Jurkat, Clone E6-1 (cell line): ENCODE data around the gene NAB1.
A peak's percentile ranks its signal among the peaks of the same experiment; 100 is the strongest.

Experiments used
- DNase-seq: peaks from one replicate; pipeline ENCODE4 v3.0.0-alpha.2; 2011; ENCODE audit warnings: low read depth, low spot score
- H3K4me3 ChIP-seq: 2 replicates; pipeline ENCODE4 v1.5.1; 2011; ENCODE audit warnings: mild to moderate bottlenecking, low read length, control low read depth, moderate library complexity

Gene NAB1

DNA sequence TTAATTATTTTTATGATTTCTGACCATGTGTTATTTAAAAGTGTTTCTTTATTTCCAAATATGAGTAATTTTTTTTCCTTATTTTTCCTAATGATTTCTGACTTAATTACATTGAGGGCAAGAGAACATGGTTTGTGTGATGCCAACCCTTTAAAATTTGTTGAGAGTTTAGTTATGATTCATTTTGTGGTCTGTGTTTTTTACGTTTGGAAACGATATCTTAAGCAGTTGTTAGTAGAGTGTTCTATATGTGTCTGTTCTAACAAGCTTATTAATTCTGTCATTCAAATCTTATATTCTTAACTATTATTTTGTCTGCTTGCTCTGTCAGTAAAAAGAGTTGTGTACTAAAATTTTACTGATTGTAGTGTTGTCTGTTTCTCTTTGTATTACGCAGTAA lies 15.0 kb downstream of the NAB1 start:
- DNase-seq: no peak
- H3K4me3 ChIP-seq: no peak overlapping the region

DNA sequence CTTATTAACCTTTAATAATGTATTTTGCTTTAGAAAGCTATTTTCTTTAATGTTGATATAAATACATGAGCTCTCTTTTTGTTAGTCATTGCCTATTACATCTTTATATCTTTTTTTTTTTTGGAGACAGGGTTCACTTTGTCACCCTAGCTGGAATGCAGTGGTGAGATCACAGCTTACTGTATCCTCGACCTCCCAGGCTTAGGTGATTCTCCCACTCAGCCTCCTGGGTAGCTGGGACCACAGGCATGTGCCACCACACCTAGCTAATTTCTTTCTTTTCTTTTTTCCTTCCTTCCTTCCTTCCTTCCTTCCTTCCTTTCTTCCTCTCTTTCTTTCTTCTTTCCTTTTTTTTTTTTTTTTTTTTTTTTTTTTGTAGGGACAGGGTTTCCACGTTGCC lies 15.4 kb downstream of the NAB1 start:
- H3K4me3 ChIP-seq: no peak overlapping the region
- DNase-seq: no peak

DNA sequence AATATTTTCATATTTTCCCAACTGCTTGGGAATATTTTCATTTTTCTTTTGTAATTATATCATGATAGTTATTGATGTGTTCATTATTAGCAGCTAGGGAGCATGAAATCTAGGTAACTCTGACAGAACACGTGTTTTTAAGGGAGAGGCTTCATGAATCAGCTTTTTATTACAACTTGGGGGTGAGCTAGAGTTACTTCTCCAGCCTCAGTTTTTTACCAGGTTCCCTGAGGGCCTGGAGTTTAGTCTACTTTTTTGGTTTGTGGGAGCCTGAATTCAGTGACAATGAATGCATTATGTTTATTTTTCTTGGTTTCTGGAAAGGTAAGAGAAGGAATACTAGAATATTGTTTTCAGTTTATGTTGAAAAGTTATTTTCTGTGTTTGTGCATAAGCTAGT lies 18.0 kb downstream of the NAB1 start:
- DNase-seq: no peak
- H3K4me3 ChIP-seq: no peak overlapping the region

DNA sequence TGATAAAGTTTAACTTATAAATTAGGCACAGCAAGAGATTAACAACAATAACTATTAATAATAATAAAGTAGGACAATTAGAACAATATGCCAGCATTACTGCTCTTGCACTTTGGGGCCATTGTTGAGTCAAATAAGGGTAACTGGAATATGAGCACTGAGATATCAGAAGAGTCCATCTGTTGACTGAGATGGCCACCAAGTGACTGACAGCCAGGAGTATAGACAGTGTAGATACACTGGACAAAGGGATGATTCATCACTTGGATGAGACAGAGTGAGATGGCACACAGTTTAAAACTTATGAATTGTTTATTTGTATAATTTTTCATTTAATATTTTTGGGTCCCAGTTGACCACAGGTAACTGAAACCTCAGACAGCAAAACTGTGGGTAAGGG lies 20.0 kb downstream of the NAB1 start:
- no peak overlapping the region for H3K4me3 ChIP-seq
- DNase-seq: no peak

DNA sequence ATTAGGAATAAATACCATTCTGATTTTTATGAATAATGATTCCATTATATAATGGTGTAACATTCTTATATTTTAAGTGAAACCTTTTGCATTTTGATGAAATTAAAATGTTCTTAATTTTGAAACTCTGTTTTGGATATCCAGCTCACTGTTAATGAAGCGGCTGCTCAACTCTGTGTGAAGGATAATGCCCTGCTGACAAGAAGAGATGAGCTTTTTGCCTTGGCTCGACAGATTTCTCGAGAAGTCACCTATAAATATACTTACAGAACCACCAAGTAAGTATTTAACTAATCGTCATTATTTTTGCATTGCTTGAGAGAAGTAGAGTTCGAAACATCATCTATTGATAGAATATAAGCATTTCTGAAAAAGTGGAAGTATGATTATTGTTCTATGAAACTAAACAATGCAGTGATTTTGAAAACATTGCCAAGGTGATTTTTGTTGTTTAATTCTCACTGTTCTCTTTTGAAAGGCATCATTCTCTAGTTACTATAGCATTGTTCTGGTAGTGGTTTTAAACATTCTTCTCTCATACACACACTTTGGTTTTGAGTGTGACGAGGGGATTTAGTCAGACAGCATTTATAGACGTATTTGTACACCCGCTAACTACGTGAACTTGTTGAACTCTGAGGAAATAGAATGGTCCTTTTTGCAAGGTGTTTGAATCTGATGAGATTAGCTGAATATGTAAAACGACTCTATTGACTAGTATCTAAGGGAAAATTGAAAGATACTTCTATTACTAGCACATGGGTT lies 21.5 kb downstream of the NAB1 start:
- DNase-seq: no peak
- no peak overlapping the region for H3K4me3 ChIP-seq

DNA sequence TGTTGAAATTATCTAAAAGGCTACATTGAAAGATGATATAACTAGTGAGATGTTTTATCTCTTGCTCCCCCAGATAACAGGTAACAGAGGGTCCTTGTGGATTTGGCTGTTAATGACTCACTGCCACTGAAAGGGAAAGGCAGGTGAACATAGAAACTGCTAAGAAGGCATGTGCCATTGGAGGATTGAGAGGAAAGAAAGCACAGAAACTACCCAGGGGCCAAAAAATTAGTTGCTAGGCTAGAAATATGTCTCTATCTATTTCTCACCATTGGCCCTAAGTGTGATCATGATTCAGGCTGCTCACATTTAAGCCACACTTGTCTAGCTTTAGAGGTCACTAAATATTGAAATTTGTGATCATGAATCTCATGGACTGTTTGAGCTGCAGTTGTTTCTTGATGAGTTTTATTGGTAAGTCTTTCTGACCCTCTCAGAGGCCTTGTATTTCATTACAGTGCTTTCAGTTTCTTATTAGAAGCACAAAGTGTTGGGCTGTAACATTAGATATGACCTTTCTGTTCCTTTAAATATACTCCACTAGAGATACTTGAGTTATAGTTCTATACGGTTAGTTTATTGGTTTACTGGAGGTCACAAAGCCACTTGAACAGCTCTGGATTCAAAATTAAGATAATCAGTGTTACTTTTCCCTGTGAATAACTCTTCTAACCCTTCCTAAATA lies 26.2 kb downstream of the NAB1 start:
- DNase-seq: no peak
- H3K4me3 ChIP-seq: no peak overlapping the region

DNA sequence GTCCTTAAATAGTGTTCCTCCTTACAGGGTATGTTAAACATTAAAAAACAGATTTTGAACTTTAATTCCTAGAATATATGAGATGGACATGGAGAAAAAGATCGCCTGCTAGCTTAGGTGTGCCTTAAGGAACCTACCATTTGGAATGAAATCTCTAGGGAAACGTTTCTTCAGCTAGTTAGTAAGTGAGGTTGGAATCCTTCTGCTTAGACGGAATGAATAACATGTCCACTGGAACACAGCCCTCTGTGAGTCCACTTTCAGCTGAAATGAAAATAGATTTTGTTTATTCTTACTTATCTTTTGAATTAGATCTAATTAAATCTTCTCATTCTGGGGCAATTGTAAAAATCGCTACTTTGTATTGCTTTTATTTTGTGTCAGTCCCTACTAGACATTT lies 28.4 kb downstream of the NAB1 start:
- DNase-seq: no peak

DNA sequence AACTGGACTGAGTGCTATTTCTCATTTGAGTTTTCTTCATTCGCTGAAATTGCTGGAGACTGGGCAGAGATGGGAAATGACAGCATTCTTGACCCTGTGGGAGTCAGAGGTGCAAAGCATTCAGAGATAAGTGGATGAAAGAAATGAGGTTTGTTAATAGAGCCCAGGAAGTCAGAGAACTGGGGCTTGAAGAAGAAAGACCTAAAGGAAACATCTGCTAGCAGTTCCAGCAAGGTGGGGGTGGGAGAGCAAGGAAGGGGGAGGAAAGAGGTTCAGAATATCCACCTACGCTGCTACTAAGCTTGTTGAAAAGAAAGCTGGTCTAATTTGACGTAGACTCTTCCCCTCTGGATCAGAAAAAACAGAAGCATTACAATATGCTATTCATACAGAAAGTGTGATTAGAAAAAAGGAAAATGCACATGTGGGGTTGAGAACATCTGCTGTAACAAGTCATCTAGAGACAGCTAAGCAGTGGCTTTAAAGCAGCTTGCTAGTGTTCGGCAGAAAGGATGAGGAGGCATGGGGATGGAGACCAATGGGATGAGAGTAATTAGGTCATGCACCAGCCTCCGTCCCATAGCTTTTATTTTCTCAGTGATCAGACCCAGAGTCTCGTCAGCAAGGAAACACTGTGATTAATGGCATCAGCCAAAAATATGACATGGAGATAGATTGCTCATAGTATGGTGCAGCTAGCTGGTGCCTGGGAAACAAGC lies 29.7 kb downstream of the NAB1 start:
- DNase-seq: peak; percentile 59
- no peak overlapping the region for H3K4me3 ChIP-seq

More for the DNA sequence above, 28.4 kb downstream of the NAB1 start:
- H3K4me3 ChIP-seq: no peak overlapping the region

DNA sequence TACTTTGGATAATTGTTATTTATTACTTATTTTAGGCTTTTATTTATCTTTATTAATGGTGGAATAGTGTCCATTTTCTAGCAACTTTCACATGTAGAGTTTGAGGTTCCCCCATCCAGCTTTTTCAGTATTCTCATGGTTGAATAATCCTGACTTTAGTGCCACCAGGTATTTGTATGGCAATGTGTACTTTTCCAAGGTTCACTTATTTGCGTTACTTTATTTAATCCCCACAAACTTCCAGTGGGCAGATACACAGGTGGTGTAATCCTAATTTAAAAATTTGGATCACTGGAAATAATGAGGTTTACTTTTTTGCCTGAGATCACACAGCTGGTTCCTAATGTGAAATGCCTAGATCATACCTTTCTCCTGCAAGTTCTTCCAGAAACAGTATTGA lies 30.5 kb downstream of the NAB1 start:
- no peak for DNase-seq
- no peak overlapping the region for H3K4me3 ChIP-seq

DNA sequence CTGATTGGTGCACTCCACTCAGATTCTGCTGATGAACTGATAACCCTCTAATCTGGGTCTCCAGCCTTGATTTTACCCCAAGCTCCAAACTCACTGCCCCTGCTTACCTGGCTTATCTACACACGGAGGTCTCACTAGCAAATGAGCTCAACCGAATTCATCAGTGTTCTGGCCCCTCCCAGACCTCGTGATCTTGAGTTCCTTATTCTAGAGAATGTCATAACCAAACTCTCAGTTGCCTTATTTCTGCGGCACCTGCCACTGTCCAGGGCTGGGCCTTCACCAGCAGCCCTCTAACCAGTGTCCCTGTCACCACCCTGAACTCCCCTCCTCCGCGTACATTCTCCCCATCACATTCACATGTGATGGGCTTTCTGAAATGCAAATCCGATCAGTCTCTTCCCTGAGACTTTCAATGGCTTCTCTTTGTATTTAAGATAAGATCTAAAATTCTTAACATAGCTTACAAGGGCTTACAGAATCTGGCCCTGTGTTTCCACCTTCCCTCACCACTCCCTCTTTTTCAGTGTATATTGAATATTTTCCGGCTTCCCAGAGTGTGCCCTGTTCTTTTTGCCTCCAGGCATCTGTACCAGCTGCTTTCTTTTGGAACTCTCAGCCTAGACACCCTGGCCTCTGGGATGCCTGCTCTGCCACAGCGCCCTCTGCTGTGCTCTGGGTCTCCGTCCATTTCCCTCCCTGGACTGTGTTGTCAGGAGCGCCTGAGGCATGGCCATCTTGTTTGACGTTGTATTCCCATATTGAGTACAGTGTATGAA lies 31.1 kb downstream of the NAB1 start:
- no peak overlapping the region for H3K4me3 ChIP-seq
- no peak for DNase-seq

DNA sequence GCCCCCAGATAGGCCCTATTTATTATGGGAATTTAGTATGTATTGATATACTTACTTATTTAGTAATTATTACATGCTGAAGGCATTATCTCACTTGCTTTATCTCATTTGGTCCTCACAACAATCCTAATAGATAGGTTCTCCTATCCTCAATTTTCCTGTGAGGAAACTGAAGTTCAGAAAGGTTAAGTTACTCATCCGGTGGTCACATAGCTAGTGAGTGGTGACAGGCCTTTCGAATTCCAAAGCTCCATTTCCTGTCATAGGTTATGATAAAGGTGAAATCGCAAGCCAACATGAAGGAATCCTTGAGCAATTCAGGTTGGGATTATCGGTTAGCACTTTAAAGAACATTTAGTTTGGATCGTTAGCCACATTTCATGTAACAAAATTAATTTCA lies 33.3 kb downstream of the NAB1 start:
- DNase-seq: no peak

DNA sequence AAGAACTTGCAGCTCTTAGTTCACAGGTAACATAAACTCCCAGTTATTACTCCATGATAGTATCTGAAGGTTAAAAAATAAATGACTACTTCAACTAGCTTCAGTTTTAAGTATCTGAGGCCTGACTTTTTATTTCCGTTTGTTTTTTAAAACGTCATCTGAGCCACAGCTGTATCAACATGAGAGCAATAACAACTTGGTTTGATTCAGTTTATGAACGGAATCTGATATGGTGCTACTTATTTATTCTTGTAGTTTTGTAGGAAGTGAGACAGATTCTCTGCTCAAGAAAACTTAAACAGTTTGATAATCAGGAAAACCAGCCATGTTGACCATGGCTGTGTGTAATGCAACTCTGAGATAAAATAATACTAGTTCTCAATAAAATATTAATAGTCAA lies 34.9 kb downstream of the NAB1 start:
- no peak for DNase-seq
- no peak overlapping the region for H3K4me3 ChIP-seq

More for the DNA sequence above, 33.3 kb downstream of the NAB1 start:
- no peak overlapping the region for H3K4me3 ChIP-seq

DNA sequence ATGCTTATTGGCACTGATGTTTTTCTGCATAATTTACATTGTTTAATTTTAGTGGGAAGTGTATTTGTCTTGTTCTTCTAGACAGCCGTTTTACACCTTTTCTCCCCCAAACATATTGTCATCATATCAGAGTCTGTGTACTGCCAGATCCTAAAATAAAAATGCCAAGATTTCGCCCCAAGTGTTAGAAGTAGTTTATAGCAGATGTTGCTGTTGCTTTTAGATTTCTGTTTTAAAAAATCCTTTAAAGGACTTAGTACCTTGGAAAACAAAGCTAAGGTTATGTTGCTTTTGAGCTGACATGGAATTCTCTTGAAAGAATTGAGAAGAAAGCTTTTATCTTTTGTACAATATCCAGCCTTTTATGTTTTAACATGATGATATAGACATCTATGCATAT lies 36.0 kb downstream of the NAB1 start:
- no peak for DNase-seq

DNA sequence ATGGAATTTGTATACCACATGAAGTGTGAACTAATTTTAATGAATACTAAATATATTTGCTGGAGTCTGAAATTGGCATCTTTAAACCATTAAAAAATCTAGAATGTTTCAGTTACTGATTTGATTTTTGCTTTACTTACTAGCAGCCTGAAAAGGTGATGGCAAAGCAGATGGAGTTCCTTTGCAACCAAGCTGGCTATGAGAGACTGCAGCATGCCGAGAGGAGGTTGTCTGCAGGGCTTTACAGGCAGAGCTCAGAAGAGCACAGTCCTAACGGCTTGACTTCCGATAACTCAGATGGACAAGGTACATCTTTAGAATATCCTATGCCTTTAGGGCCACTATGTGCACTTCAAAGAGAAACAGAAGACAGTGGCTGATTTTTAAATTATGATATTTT lies 36.5 kb downstream of the NAB1 start:
- no peak for DNase-seq
- H3K4me3 ChIP-seq: no peak overlapping the region

More for the DNA sequence above, 36.0 kb downstream of the NAB1 start:
- no peak overlapping the region for H3K4me3 ChIP-seq

DNA sequence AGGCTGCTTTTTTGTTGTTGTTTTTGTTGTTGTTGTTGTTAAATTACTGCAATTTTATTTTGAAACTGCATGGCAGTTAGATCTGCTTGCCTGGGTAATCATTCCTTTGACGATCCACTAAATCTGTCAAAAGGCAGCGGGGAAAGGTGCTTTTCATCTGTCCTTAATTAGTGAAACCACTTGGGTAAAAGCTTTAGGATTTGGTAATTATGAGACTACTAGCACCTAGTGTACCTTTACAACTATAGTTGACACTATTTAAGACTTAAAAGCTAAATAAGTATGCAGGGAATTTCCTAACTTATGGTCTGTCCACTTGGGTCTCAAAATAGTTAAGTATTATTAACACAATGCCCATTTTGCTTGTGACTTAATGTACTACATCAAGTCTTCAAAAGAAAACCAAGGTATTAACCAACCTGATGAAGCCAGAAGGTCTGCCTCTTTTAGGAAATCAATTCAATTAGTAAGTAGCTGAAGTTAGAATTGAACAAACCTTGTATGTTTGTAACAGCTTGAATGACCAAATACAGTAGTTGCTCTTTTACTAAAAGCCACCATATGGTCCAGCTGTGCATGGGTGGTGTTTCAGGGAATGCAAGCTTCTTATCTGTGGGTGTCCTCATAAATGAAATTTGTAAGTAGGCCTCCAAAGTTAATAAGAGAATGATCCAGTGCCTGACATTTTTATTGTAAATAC lies 44.8 kb downstream of the NAB1 start:
- DNase-seq: no peak
- H3K4me3 ChIP-seq: no peak overlapping the region

DNA sequence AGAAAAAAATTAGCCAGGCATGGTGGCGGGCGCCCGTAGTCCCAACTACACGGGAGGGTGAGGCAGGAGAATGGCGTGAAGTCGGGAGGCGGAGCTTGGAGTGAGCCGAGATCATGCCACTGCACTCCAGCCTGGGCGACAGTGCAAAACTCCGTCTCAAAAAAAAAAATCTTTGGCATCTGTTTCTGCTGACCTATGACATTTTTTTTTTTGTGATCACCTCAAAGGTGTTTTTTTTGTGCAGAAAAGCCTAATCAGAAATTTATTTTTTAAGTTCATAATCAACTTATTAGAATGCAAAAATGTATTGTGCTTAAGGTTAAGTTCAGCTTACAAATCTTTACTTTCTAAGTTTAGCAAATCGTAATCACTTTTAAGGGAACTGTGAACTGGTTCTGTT lies 45.6 kb downstream of the NAB1 start:
- no peak for DNase-seq

DNA sequence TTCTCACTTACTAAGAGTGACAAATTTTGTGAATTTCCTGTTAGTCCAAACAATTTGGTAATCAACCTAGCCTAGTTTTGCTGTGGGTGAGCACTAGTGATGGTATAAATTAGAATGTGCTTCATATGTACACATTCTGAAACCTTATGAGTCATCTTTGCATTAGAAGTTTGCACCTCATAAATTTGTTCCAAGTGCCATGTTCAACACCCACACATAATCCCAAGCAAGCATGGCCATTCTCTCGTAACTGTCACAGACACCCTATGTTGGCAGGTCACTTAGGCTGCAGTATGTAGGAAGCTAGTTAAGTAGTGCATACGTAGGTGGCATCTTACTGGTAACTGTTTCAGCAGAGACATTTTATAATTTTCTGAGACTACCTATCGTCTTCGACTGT lies 46.9 kb downstream of the NAB1 start:
- no peak overlapping the region for H3K4me3 ChIP-seq
- no peak for DNase-seq

More for the DNA sequence above, 45.6 kb downstream of the NAB1 start:
- H3K4me3 ChIP-seq: no peak overlapping the region

DNA sequence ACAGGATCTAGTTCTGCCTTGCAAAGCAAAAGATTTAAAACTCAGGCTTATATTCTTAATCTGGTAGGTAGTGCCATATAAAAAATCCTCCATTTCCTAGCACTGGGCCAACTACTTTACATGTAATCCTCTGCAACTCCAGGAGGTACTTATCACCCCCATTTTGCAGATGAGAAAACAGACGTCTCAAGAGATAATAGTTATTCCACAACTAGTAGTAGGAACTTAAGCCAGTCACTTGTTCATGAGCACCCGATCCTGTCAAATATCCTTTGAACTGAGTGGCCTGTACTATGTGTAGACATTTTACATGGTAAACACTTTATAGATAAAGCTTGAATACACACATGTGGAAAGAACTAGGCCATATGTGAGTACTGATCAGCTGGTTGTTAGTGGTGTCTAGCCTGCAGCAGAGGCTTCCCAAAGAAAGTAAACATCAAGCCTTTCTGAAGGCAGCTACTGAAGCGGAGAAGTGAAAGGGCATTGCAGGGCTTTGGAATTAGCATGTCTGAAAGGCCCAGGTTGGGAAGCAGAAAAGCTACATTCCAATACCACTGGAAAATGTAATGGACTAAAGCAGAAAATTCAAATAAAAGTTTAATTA lies 48.0 kb downstream of the NAB1 start:
- no peak for DNase-seq
- no peak overlapping the region for H3K4me3 ChIP-seq

DNA sequence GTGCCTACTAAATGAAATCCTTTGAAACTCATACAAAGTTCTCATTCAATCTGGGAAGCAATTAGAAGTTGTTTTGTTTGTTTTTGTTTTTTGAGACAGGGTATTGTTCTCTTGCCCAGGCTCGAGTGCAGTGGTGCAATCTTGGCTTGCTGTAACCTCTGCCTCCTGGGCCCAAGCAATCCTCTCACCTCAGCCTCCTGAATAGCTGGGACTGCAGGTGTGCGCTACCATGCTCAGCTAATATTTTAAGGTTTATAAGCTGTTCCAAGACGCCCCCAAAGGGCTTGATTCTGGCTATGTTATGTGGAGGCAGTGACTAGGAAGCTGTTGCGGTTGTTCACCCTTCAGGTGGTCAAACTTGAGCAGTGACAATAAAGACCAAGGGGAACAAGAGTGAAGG lies 48.5 kb downstream of the NAB1 start:
- no peak for DNase-seq
- H3K4me3 ChIP-seq: no peak overlapping the region
